GM19372 (cell line): Measurements from ENCODE around the gene GPATCH4.
"Not testable (repeated sequence)": the region's sequence is repeated elsewhere in the genome, so short reads cannot be mapped to it uniquely, and the experiment has no call there.

Source experiments
- ATAC-seq: cut with Tn5 transposase; IDR thresholded peaks from one replicate; pipeline ENCODE4 v1.9.1; 2021; ENCODE audit warnings: mild to moderate bottlenecking, low read depth, moderate library complexity; ENCODE audit not compliant: unreplicated experiment

The GPATCH4 gene

DNA sequence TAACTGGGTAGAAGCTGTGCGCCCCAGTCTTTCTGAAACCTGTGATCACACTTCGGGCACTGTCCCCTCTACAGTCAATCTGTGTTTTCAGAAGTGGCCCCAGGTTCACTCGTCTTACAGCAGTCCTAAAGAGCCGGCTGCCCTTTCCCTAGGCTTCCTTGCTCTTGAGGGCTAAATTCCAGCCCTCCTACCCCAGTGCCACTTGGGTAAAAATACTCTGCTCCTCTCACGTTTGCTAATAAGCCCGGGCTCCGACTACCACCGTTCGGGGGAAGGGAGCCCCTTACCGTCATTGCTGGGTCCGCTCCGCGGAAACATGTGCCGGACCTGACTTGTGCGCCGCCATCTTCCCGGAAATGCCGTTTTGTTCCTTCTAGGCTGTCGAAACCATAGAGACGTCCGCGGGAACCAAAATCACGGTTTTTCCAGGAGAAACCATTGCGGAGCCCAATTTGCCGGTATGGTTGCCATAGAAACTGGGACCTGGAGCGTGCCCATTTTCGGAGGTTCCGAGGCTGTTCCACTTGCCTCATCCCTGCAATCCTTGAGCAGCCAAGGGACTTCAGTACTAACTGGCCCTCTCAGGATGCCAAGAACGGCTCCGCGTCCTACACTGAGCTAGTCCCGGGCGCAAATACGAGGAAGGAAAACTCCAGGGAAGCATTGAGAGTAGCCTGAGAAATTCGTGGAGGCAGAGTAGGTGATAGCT lies at the start of gene GPATCH4:
Gene GPATCH4 (minus strand): TSS at position 358 of the 709 bp plus-strand sequence.
- ATAC-seq = no peak

DNA sequence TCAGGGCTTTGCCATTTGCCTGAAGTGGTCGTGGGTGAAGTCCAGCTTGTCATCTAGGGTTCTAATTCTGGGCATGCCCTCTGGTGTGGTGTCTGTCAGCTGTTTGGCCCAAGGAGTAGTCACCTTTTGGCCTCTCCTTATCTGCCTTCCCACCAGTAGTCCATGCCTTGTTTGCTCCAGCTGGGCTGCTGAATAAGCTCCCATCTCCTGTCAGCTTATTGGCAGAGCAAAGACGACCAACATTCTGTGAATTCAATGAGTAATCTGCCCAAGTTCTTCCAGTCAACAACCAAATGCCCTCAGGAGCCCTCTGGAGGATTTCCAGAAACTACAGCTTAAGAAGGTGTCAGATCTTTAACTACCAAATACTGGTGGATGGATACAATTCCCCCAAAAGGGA lies 47.7 kb upstream of the GPATCH4 start:
- ATAC-seq = no peak

DNA sequence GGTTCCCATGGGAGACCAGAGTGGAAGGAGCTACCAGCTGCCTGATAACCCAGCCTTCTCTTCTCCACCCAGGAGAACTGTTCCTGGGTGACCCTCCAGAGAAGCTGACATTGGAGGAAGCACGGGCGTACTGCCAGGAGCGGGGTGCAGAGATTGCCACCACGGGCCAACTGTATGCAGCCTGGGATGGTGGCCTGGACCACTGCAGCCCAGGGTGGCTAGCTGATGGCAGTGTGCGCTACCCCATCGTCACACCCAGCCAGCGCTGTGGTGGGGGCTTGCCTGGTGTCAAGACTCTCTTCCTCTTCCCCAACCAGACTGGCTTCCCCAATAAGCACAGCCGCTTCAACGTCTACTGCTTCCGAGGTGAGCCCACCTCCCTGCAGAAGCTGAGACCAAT lies 47.2 kb upstream of the GPATCH4 start:
- no peak for ATAC-seq

DNA sequence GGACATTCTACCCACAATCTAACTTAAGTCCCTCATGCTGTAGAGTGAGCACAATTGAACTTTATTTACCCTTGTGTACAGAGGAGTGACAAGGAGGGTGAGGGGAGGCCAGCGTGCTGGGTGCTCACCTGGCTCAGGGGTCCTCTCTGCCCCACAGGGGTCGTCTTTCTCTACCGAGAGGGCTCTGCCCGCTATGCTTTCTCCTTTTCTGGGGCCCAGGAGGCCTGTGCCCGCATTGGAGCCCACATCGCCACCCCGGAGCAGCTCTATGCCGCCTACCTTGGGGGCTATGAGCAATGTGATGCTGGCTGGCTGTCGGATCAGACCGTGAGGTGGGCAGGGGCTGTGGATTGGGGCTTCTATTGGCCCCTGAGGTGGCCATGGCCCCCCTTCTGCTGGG lies 46.1 kb upstream of the GPATCH4 start:
- no peak for ATAC-seq

DNA sequence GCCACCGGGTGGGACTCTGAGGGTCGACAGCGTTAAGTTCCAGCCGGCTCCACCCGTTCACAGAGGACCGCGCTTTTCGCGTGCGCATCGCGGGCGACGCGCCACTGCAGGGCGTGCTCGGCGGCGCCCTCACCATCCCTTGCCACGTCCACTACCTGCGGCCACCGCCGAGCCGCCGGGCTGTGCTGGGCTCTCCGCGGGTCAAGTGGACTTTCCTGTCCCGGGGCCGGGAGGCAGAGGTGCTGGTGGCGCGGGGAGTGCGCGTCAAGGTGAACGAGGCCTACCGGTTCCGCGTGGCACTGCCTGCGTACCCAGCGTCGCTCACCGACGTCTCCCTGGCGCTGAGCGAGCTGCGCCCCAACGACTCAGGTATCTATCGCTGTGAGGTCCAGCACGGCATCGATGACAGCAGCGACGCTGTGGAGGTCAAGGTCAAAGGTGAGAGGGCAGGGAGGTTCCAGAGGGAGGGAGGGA lies 45.5 kb upstream of the GPATCH4 start:
- no peak for ATAC-seq

DNA sequence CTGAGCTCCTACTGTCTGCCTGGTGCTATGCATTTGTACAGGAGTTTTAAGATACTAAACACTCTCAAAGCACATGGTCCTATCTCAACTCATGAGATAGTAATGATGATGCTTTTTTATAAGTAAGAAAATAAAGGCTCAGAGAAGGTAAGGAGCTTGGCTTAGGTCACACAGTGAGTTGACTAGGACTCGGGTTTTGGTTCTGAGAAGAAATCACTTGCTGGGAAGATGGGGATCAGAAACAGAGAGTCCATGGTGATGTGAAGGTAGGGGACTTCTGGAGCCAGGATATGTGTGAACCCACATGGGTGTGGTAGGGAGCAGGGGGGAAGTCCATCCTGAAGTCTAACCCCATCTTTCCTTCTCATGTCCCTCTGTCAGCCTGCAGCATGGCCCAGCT lies 44.4 kb upstream of the GPATCH4 start:
- ATAC-seq = no peak

DNA sequence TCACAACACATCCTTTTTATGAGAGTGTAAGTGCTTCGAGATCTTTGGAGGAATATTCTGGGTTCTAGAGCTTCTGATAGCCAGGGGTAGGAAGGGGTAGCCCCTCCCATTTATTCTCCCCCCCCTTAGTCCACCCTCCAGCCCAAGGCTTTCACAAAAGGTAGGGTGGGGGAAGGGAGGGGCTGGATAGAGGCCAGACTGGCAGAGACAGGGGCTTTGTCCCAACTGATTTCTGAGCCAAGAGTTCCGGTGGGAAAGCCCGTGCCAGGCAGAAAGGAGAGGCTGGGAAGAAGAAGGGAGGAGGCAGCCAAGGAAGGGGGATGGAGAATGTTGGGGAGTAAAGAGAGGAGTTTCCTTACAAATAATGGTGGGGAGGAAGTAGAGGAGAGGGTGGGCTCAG lies 43.8 kb upstream of the GPATCH4 start:
- no peak for ATAC-seq

DNA sequence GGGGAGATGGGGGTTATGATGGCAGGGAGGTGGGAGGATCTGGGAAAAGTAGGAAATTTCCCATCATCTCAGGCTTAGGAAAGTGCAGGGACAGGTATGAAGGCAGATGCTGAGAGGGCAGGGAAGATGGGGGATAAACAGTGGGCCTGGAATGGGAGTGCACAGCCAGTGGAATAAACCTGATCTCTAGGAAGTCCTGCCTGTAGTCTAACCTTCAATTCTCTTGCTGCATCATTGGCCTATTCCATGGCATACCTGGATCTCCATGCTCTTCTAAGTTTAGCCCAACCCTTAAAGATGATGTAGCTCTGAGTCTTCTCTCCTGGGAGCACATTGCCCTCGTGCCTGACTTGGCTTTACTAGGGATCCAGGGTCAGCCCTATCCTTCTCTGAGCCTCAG lies 43.4 kb upstream of the GPATCH4 start:
- ATAC-seq = no peak

DNA sequence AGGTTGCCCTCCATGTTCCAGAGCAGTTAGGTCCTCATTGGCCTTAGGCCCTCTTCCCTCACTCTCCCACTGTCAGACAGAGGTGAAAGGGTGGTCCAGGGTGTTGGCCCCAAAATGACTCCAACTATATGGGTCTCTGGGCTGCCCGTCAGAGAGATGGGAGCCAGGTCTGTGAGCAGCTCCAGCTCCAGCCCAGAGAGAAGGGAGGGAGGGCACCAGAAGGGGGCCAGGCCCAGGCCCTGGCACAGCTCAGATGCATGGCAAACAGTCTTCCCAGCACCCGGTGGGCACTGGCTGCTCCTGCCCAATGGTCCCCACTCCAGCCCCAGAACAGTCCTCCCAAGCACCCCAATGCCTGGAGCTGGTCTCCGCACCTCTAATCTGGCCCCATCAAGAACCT lies 42.9 kb upstream of the GPATCH4 start:
- ATAC-seq = no peak

DNA sequence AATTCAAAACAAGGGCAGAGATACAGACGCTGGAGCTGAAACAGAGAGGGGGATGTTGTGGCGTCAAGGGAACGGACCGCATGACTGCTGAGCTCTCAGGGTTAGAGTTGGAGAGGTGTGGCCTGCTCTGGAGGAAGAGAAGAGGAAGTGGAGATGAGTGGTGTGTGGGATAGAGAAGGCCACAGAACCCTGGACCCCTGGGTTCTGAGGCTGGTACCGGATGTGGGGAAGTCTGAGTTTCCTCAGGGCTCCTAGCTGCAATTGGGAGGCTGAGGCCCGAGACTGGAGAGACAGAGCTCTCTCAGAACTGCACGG lies 42.5 kb upstream of the GPATCH4 start:
- no peak for ATAC-seq

DNA sequence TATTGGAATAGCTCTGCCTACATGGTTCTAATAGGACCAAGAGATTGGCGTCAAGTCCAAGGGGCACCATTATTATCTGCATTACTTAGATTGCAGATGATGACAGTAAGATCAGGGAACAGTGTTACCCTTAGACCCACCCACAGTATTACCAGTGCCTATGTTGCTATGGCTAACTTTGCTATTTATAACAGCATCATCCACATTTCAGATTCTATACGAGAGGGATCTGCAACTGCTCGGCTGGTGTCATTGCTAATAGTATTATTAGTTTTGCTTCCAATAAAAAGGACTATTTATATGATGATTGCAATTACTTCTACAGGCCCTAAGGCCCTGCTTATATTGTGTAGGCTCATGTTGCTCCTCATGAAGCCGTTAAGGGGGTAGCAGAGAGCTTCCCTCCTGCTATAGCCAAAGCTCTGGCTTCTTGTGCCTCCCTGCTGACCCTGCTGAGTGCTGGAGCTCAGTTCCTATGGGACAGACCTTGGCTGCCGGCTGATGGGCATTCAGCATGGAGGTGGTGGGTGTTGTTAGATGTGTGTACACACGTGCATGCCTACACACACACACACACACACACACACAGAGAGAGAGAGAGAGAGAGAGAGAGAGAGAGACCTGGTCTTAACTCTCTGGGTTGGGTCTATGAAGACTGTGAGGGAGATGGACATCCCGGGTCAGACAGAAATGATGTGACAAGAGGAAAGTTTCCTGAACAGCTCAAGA lies 41.9 kb upstream of the GPATCH4 start:
- ATAC-seq = no peak

DNA sequence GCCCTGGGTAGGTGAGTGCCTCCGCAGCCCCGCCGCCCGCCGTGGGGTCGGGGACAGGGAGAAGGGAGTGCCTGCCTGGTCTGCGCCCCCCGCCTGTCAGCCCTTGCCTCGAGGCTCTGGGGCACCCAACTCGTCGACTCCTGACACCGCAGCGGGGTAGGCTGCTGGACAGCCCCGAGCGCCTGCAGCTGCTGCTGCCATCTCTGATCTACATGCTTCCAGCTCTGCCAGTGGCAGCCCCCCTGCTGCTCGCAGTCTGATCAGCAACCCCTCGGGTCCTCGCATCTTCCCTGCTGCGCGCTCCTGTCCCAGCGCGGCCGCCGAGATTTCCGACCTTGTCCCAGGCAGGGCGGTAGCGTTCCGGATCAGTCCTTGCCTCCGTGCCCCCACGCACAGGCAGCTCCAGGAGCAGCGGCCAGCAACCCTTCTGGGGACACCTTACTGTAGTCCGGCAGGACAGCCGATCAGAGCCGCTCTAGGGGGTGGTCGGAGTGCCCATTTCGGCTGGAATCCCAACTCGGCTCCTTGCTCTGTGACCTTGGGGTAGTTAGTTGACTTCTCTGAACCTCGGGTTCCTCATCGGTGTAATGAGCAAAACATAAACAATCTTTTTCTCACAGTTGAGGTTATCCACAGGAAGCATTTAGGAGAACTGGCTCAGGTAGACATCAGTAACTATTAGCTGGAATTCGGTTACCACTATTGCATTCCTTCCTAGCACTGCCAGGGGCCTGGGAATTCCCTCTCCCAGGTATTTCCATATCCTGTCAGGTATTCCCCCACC lies 41.2 kb upstream of the GPATCH4 start:
- ATAC-seq = no peak

DNA sequence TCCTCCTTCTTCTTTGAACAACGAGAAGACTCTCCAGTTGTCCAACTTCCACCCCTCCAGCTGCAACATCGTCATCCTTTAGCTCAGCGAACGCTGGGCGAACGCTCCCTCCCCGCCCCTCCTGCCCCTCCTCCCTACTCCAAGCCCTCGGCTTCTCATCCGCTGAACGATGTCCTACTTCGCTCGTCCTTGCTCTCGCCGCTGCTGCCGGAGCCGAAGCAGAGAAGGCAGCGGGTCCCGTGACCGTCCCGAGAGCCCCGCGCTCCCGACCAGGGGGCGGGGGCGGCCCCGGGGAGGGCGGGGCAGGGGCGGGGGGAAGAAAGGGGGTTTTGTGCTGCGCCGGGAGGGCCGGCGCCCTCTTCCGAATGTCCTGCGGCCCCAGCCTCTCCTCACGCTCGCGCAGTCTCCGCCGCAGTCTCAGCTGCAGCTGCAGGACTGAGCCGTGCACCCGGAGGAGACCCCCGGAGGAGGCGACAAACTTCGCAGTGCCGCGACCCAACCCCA lies 40.5 kb upstream of the GPATCH4 start, which contains the start of gene BCAN:
Gene BCAN (plus strand): TSS at position 357 of the 504 bp plus-strand sequence. CDS start 3,938 bp downstream, outside the sequence.
- ATAC-seq = no peak

DNA sequence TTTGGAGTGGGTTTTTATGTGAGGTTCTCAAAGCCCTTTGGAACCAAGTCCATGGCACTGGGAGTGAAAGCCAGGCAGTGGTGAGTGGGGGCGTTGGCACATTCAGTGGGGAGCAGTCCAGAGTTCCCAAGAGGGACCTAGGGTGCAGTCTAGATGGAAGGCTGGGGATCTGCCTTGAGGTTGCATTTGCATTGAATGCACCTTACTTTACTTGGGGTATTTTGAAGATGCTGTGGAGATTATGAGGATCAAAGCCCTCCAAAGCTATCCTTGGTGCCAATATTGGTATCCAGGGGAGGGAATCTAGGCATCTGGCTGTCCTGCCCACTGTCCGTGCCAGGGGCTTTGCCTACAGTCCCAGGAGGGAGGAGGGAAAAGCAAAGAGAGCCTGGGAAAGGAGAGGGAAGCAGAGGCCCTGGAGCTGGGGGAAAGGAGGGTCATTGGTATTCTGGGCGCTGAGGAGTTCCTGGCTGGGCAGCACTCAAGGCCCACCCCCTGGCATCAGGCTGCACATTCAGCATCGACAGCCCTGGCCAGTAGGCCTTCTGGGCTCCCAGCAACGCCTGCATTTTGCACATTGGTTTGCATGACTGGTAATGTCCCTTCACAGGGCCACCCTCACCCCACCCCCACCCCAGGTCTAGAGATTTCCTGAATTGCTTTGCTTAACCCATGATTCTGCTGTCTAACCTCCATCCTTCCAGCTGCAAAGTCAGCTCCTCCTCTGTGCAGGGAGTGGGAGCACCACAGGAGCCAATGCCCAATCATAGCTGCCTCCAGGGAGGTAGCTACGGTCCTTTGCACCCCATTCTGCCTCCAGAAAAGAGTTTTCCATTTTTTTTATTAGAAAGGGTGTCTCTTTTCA lies 39.8 kb upstream of the GPATCH4 start:
- ATAC-seq = no peak

DNA sequence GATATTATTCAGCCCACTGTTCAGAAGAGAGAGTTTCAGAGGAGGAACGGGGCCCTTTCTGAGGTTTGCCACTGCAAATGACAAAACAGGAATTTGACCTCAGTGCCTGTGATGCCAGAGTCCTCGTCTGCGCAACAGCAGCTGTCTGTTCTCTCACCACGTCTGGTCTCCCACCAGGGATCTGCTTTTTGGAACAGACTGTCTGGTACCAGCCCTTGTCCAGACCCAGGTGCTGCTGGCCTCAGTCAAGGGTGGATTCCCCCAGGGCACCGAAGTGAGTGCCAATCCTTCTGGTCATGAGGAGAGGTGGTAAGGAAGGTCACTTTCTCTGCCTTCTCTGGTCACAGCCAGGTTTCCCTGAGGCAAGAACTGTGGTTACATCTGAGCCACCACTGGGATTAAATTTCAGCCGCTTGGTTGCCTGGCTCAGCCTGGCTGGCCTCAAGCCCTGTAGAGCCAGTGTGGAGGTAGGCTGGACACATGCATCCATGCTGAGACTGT lies 38.4 kb upstream of the GPATCH4 start:
- ATAC-seq = no peak

DNA sequence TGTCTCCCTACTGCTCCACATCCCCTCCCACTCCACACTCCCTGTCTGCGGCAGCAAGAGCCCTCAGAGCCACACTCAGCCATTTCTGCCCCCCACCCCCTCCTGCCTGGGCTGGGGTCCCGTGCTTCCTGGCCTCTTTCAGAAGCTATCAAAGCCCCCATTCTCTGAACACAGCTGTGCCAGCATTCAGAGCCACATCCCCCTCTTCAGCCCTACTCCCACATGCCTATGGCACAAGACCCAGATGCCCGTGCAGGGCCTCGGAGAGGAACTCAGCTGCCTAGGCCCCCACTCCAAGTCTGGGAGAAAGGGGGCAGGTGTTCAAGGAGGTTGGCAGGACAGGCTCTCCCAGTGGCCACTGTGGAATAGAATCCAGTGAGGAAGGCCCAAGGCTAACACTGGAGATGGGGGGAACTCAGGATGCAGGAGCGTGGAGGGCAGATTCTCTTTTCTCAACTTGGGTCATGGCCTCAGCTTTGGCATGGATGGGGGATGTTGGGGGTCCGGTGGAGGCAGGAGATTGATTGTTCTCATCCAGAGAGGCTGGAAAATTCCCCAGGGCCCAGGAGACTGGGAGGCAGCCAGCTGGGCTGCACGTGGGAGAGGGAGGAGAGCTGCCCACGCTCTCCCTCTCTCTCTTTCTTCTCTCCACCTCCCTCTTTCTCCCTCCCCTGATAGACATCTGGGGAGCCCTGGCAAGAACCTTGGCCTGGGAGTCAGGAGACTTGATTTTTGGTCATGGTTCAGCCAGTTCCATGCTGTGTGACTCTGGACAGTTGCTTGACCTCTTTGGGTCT lies 37.1 kb upstream of the GPATCH4 start:
- no peak for ATAC-seq

DNA sequence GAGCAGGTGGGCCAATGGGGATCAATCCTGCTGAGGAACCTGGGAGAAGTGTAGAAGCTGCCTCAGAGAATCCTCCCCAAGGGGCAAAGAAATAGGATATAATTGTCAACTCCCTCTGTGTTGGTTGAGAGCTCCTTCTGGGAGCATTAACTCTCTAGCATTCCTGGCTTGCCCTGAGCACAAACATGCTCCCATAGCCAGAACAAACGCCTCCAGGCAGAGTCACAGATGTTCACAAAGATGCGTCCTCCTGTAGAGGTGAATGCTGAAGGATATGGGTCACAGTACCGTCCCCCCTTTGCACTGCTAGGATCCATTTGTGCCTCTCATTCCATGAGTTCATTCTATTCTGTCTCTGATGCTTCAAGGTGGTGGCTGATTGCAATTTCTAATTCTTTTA lies 31.1 kb upstream of the GPATCH4 start:
- ATAC-seq = no peak

DNA sequence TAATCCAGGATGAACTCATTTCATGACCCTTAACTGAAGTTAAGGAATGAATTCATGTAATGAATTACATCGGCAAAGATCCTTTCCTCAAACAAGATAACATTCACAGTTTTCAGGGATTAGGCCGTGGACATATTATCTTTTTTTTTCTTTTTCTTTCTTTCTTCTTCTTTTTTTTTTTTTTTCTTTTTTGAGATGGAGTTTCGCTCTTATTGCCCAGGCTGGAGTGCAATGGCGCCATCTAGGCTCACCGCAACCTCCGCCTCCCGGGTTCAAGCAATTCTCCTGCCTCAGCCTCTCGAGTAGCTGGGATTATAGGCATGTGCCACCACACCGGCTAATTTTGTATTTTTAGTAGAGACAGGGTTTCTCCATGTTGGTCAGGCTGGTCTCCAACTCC lies 29.9 kb upstream of the GPATCH4 start:
- ATAC-seq = not testable (repeated sequence)

DNA sequence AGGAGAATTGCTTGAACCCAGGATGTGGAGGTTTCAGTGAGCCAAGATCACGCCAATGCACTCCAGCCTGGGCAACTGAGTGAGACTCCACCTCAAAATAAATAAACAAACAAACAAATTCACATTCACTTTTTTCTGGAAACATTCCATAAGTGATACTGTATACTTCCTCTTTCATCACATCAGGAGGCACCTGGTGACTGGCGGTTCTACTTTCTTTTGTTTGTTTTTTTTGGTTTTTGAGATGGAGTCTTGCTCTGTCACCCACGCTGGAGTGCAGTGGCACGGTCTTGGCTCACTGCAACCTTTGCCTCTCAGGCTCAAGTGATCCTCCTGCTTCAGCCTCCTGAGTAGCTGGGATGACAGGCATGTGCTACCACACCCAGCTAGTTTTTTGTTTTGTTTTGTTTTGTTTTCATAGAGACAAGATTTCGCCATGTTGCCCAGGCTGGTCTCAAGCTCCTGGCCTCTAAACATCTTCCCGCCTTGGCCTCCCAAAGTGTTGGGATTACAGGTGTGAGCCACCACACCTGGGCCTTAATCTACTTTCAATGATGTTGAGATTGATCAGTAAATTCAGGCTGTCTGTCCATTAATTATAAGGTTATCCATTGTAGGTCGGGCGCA lies 28.7 kb upstream of the GPATCH4 start:
- ATAC-seq = no peak
